GM23338 (cell line): ENCODE measurements around the gene LRP1B.

Experiments used
- CREB1 ChIP-seq: fragments of 250-450 bp; sonication (Bioruptor Pico); IDR thresholded peaks from 2 replicates; pipeline ENCODE4 v1.5.0; 2020; ENCODE audit warnings: low read depth, mild to moderate bottlenecking, moderate library complexity
- EZH2 ChIP-seq: fragments of 200-600 bp; sonication (generic); IDR thresholded peaks from one replicate; pipeline ENCODE4 v1.8.0; 2017; ENCODE audit warnings: antibody characterized with exemption, mild to moderate bottlenecking, low read depth; ENCODE audit not compliant: unreplicated experiment
- EZH2phosphoT487 ChIP-seq: fragments of 200-600 bp; sonication (generic); IDR thresholded peaks from one replicate; pipeline ENCODE4 v1.8.1; 2018; ENCODE audit warnings: antibody characterized with exemption; ENCODE audit not compliant: unreplicated experiment
- JUNB ChIP-seq: IDR thresholded peaks from one replicate; pipeline ENCODE4 v1.6.1; 2016; ENCODE audit warnings: antibody characterized with exemption; ENCODE audit not compliant: unreplicated experiment
- NANOG ChIP-seq: IDR thresholded peaks from 2 replicates; pipeline ENCODE4 v1.6.1; 2016; ENCODE audit warnings: antibody characterized with exemption, borderline replicate concordance
- POLR2AphosphoS5 ChIP-seq: IDR thresholded peaks from 2 replicates; pipeline ENCODE4 v1.6.1; 2016; ENCODE audit warnings: antibody characterized with exemption, low read depth
- REST ChIP-seq: IDR thresholded peaks from one replicate; pipeline ENCODE4 v1.6.1; 2018; ENCODE audit warnings: antibody characterized with exemption; ENCODE audit not compliant: unreplicated experiment
- STAT1 ChIP-seq: IDR thresholded peaks from one replicate; pipeline ENCODE4 v1.6.1; 2016; ENCODE audit warnings: antibody characterized with exemption; ENCODE audit not compliant: unreplicated experiment
- ZNF114 ChIP-seq: fragments of 250-450 bp; sonication (Bioruptor Pico); IDR thresholded peaks from 2 replicates; pipeline ENCODE4 v1.5.0; 2020; ENCODE audit warnings: mild to moderate bottlenecking, moderate library complexity
- ZNF331 ChIP-seq: fragments of 250-450 bp; sonication (Bioruptor Pico); IDR thresholded peaks from 2 replicates; pipeline ENCODE4 v1.5.0; 2020; ENCODE audit warnings: low read depth, mild to moderate bottlenecking, moderate library complexity
- TF ChIP-seq, protein P1 (sequence below), 2 experiments: fragments of 200-600 bp in 1 of 2; sonication (generic) in 1 of 2; conservative IDR thresholded peaks; 2 replicates each; pipeline versions ENCODE4 v1.5.1 to v1.6.1; 2016 to 2017; ENCODE audit warnings: antibody characterized with exemption in 2 of 2, low read depth in 2 of 2, mild to moderate bottlenecking in 2 of 2, moderate library complexity in 1 of 2
- TF ChIP-seq, protein P2 (sequence below): fragments of 250-450 bp; sonication (Bioruptor Pico); IDR thresholded peaks from 2 replicates; pipeline ENCODE4 v1.5.0; 2020; ENCODE audit warnings: mild to moderate bottlenecking, moderate library complexity

DNA sequence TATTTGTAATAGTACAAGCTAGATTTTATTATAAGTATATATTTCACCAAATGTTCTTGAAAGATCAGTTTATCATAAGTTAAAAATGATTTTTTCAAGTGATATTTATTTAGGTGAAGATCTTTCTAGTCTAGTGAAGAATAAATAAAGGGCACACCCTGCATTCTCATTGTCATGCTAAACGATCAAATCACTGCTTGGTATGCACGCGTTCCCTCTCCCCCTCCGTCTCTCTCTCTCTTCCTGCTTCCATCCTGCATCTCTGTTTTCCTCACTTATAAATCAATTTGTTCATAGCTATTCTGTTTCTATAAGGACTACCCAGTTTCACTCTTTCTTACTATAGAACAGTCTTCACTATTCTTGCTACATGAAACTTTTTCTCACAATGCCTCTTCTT lies 1067.4 kb downstream of the LRP1B start:
- TF ChIP-seq JUNB, result no peak
- TF ChIP-seq POLR2AphosphoS5, result no peak
- TF ChIP-seq, protein P1, sequence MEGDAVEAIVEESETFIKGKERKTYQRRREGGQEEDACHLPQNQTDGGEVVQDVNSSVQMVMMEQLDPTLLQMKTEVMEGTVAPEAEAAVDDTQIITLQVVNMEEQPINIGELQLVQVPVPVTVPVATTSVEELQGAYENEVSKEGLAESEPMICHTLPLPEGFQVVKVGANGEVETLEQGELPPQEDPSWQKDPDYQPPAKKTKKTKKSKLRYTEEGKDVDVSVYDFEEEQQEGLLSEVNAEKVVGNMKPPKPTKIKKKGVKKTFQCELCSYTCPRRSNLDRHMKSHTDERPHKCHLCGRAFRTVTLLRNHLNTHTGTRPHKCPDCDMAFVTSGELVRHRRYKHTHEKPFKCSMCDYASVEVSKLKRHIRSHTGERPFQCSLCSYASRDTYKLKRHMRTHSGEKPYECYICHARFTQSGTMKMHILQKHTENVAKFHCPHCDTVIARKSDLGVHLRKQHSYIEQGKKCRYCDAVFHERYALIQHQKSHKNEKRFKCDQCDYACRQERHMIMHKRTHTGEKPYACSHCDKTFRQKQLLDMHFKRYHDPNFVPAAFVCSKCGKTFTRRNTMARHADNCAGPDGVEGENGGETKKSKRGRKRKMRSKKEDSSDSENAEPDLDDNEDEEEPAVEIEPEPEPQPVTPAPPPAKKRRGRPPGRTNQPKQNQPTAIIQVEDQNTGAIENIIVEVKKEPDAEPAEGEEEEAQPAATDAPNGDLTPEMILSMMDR (conservative IDR thresholded peaks at IDR 0.05; ENCODE audit: low read depth in 2 of 2), result no peak
- no peak for TF ChIP-seq EZH2
- TF ChIP-seq CREB1 (CRISPR knock-in tag), result no peak
- no peak for TF ChIP-seq REST
- no peak for TF ChIP-seq ZNF331 (CRISPR knock-in tag)
- no peak for TF ChIP-seq EZH2phosphoT487
- no peak for TF ChIP-seq STAT1
- TF ChIP-seq, protein P2, sequence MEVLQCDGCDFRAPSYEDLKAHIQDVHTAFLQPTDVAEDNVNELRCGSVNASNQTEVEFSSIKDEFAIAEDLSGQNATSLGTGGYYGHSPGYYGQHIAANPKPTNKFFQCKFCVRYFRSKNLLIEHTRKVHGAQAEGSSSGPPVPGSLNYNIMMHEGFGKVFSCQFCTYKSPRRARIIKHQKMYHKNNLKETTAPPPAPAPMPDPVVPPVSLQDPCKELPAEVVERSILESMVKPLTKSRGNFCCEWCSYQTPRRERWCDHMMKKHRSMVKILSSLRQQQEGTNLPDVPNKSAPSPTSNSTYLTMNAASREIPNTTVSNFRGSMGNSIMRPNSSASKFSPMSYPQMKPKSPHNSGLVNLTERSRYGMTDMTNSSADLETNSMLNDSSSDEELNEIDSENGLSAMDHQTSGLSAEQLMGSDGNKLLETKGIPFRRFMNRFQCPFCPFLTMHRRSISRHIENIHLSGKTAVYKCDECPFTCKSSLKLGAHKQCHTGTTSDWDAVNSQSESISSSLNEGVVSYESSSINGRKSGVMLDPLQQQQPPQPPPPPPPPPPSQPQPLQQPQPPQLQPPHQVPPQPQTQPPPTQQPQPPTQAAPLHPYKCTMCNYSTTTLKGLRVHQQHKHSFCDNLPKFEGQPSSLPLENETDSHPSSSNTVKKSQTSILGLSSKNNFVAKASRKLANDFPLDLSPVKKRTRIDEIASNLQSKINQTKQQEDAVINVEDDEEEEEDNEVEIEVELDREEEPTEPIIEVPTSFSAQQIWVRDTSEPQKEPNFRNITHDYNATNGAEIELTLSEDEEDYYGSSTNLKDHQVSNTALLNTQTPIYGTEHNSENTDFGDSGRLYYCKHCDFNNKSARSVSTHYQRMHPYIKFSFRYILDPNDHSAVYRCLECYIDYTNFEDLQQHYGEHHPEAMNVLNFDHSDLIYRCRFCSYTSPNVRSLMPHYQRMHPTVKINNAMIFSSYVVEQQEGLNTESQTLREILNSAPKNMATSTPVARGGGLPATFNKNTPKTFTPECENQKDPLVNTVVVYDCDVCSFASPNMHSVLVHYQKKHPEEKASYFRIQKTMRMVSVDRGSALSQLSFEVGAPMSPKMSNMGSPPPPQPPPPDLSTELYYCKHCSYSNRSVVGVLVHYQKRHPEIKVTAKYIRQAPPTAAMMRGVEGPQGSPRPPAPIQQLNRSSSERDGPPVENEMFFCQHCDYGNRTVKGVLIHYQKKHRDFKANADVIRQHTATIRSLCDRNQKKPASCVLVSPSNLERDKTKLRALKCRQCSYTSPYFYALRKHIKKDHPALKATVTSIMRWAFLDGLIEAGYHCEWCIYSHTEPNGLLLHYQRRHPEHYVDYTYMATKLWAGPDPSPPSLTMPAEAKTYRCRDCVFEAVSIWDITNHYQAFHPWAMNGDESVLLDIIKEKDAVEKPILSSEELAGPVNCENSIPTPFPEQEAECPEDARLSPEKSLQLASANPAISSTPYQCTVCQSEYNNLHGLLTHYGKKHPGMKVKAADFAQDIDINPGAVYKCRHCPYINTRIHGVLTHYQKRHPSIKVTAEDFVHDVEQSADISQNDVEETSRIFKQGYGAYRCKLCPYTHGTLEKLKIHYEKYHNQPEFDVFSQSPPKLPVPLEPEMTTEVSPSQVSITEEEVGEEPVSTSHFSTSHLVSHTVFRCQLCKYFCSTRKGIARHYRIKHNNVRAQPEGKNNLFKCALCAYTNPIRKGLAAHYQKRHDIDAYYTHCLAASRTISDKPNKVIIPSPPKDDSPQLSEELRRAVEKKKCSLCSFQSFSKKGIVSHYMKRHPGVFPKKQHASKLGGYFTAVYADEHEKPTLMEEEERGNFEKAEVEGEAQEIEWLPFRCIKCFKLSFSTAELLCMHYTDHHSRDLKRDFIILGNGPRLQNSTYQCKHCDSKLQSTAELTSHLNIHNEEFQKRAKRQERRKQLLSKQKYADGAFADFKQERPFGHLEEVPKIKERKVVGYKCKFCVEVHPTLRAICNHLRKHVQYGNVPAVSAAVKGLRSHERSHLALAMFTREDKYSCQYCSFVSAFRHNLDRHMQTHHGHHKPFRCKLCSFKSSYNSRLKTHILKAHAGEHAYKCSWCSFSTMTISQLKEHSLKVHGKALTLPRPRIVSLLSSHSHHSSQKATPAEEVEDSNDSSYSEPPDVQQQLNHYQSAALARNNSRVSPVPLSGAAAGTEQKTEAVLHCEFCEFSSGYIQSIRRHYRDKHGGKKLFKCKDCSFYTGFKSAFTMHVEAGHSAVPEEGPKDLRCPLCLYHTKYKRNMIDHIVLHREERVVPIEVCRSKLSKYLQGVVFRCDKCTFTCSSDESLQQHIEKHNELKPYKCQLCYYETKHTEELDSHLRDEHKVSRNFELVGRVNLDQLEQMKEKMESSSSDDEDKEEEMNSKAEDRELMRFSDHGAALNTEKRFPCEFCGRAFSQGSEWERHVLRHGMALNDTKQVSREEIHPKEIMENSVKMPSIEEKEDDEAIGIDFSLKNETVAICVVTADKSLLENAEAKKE, result no peak
- no peak for TF ChIP-seq ZNF114 (CRISPR knock-in tag)
- no peak for TF ChIP-seq NANOG
